CD8-positive, alpha-beta memory T cell (primary cell): Measurements from ENCODE around the gene WNK1. TPM values are rescaled to one million over a fixed set of nuclear protein-coding genes. Genes with fewer than 3 reads are reported as not detected.
A peak's percentile ranks its signal among the peaks of the same experiment; 100 is the strongest.

ENCODE experiments used
- CTCF ChIA-PET: fragments of 350-600 bp; sonication (Branson Sonifier 250); formaldehyde crosslinking; loops from one replicate; lab custom pipeline; 2021; ENCODE audit warnings: antibody characterized with exemption; lab: Charles Lee
- POLR2A ChIA-PET: fragments of 350-600 bp; sonication (Branson Sonifier 250); formaldehyde crosslinking; loops from one replicate; lab custom pipeline; 2021; ENCODE audit warnings: antibody characterized with exemption; lab: Charles Lee
- DNase-seq, 5 donors: peaks; one replicate each; pipeline versions ENCODE4 v3.0.0 to v3.0.0-alpha.2; 2020 to 2022; ENCODE audit warnings: mixed read lengths in 1 of 5
- H3K27ac ChIP-seq: one replicate; pipeline ENCODE4 v1.7.0; 2013; ENCODE audit warnings: low read depth, mild to moderate bottlenecking, low read length, moderate library complexity
- H3K27me3 ChIP-seq: 2 replicates; pipeline ENCODE4 v1.7.0; 2013; ENCODE audit warnings: low read length, mild to moderate bottlenecking; ENCODE audit not compliant: insufficient read depth, poor library complexity, severe bottlenecking
- H3K36me3 ChIP-seq: 2 replicates; pipeline ENCODE4 v1.7.0; 2013; ENCODE audit warnings: mild to moderate bottlenecking, low read length, moderate library complexity; ENCODE audit not compliant: insufficient read depth
- H3K4me1 ChIP-seq: 2 replicates; pipeline ENCODE4 v1.7.0; 2013; ENCODE audit warnings: mild to moderate bottlenecking, low read length, moderate library complexity; ENCODE audit not compliant: insufficient read depth
- H3K4me3 ChIP-seq: 2 replicates; pipeline ENCODE4 v1.7.0; 2013; ENCODE audit warnings: mild to moderate bottlenecking, low read length
- H3K9me3 ChIP-seq: 2 replicates; pipeline ENCODE4 v1.7.0; 2013; ENCODE audit warnings: mild to moderate bottlenecking, low read length
- H3K27ac Mint-ChIP-seq, 8 donors: one replicate each; pipeline ENCODE4 v1.8.0; 2020 to 2021; ENCODE audit warnings: mixed read lengths in 8 of 8, mild to moderate bottlenecking in 6 of 8, inconsistent platforms in 3 of 8, moderate library complexity in 3 of 8
- H3K27me3 Mint-ChIP-seq, 2 donors: one replicate each; pipeline ENCODE4 v1.8.0; 2020 to 2021; ENCODE audit warnings: mixed read lengths in 2 of 2, mild to moderate bottlenecking in 1 of 2, moderate library complexity in 1 of 2
- H3K36me3 Mint-ChIP-seq, 3 donors: one replicate each; pipeline ENCODE4 v1.8.0; 2020 to 2021; ENCODE audit warnings: mixed read lengths in 3 of 3, inconsistent platforms in 1 of 3, mild to moderate bottlenecking in 1 of 3
- H3K4me1 Mint-ChIP-seq, 3 donors: one replicate each; pipeline ENCODE4 v1.8.0; 2020 to 2021; ENCODE audit warnings: mixed read lengths in 3 of 3, inconsistent platforms in 1 of 3, mild to moderate bottlenecking in 1 of 3
- H3K4me3 Mint-ChIP-seq, 7 donors: one replicate each; pipeline ENCODE4 v1.8.0; 2020 to 2021; ENCODE audit warnings: mixed read lengths in 7 of 7, mild to moderate bottlenecking in 6 of 7, moderate library complexity in 4 of 7, inconsistent platforms in 2 of 7
- H3K9me3 Mint-ChIP-seq, 5 donors: one replicate each; pipeline ENCODE4 v1.8.0; 2020 to 2022; ENCODE audit warnings: mixed read lengths in 5 of 5, mild to moderate bottlenecking in 3 of 5, moderate library complexity in 2 of 5, inconsistent platforms in 1 of 5
- polyA plus RNA-seq: library from polyadenylated mRNA; unstranded; fragments of 300-500 nt; fragmentation: Illumina TruSeq; gene quantifications from one replicate; pipeline ENCODE4 v1.2.3, GENCODE V29; 2021
- total RNA-seq, 2 experiments: library from RNA; stranded (reverse); gene quantifications; one replicate each; pipeline ENCODE4 v1.2.3, GENCODE V29; 2021

Gene WNK1
- total and polyA plus RNA-seq, 3 experiments from 2014 or later = 47.4 to 176 (median 174) TPM

GRCh38 chr12:943051-943450 is 190.7 kb downstream of the WNK1 start:
- H3K27me3 ChIP-seq = no peaks in the 10 kb centered on the region
- no peak for DNase-seq
- ChIA-PET POLR2A (no interaction called here), CTCF (no interaction called here)
- no peak overlapping the region for H3K4me3 ChIP-seq
- H3K4me3 Mint-ChIP-seq = no peak overlapping the region
- no peaks in the 10 kb centered on the region for H3K27me3 Mint-ChIP-seq
- H3K4me1 Mint-ChIP-seq = peaks cover 32 to 49% (median 35%) of the 10 kb centered on the region in 3 donors
- H3K36me3 ChIP-seq = no peaks in the 10 kb centered on the region
- peaks cover 0 to 48% (median 10%) of the 10 kb centered on the region in 3 donors for H3K36me3 Mint-ChIP-seq
- peak overlapping the region in 1 of 8 donors; percentile 29 for H3K27ac Mint-ChIP-seq
- no peaks in the 10 kb centered on the region for H3K9me3 ChIP-seq
- no peak overlapping the region for H3K27ac ChIP-seq
- H3K9me3 Mint-ChIP-seq = no peaks in the 10 kb centered on the region
- H3K4me1 ChIP-seq = peaks cover 7% of the 10 kb centered on the region

- no peak for DNase-seq
- Histone ChIP-seq H3K27ac (no peak overlapping the region), H3K4me1 (peaks cover 15% of the 10 kb centered on the region), H3K9me3 (no peaks in the 10 kb centered on the region), H3K36me3 (no peaks in the 10 kb centered on the region), H3K4me3 (no peak overlapping the region), H3K27me3 (no peaks in the 10 kb centered on the region)
- H3K27ac Mint-ChIP-seq = peak overlapping the region in 5 of 8 donors; percentile 30 to 83 (median 47)
- ChIA-PET POLR2A (no interaction called here), CTCF (no interaction called here)
- H3K4me1 Mint-ChIP-seq = peaks cover 40 to 58% (median 45%) of the 10 kb centered on the region in 3 donors
- H3K36me3 Mint-ChIP-seq = peaks cover 0 to 45% (median 8%) of the 10 kb centered on the region in 3 donors
- no peaks in the 10 kb centered on the region for H3K9me3 Mint-ChIP-seq
- H3K27me3 Mint-ChIP-seq = no peaks in the 10 kb centered on the region
- peak overlapping the region in 1 of 7 donors; percentile 51 for H3K4me3 Mint-ChIP-seq
These were observed 191.8 kb downstream of the WNK1 start for GRCh38 chr12:944211-944610.

- CTCF ChIA-PET = no interaction called here
- no peaks in the 10 kb centered on the region for H3K36me3 ChIP-seq
- H3K27ac ChIP-seq = no peak overlapping the region
These were observed 193.8 kb downstream of the WNK1 start for GRCh38 chr12:946212-946611.

GRCh38 chr12:946631-947030 is 194.3 kb downstream of the WNK1 start:
- Mint-ChIP-seq H3K27me3 (peaks cover 0 to 3% of the 10 kb centered on the region in 2 donors), H3K4me1 (peaks cover 34 to 47% (median 43%) of the 10 kb centered on the region in 3 donors), H3K4me3 (peak overlapping the region; percentile 23 to 84 (median 44)), H3K27ac (peak overlapping the region in 7 of 8 donors; percentile 38 to 84 (median 76)), H3K9me3 (no peaks in the 10 kb centered on the region), H3K36me3 (peaks cover 0 to 33% (median 4%) of the 10 kb centered on the region in 3 donors)
- H3K27ac ChIP-seq = no peak overlapping the region
- CTCF ChIA-PET = no interaction called here
- H3K36me3 ChIP-seq = no peaks in the 10 kb centered on the region
- no peaks in the 10 kb centered on the region for H3K9me3 ChIP-seq
- H3K4me1 ChIP-seq = peaks cover 15% of the 10 kb centered on the region
- H3K4me3 ChIP-seq = no peak overlapping the region
- DNase-seq = no peak
- POLR2A ChIA-PET = no interaction called here
- H3K27me3 ChIP-seq = no peaks in the 10 kb centered on the region

More at GRCh38 chr12:946212-946611, 193.8 kb downstream of the WNK1 start:
- Histone ChIP-seq H3K4me3 (no peak overlapping the region), H3K27me3 (no peaks in the 10 kb centered on the region), H3K9me3 (no peaks in the 10 kb centered on the region), H3K4me1 (peaks cover 15% of the 10 kb centered on the region)
- peak overlapping the region in 5 of 7 donors; percentile 27 to 84 (median 49) for H3K4me3 Mint-ChIP-seq
- H3K27ac Mint-ChIP-seq = peak overlapping the region; percentile 1 to 95 (median 76)
- peaks cover 0 to 3% of the 10 kb centered on the region in 2 donors for H3K27me3 Mint-ChIP-seq
- H3K9me3 Mint-ChIP-seq = no peaks in the 10 kb centered on the region
- H3K36me3 Mint-ChIP-seq = peaks cover 0 to 33% (median 4%) of the 10 kb centered on the region in 3 donors
- H3K4me1 Mint-ChIP-seq = peaks cover 34 to 47% (median 43%) of the 10 kb centered on the region in 3 donors
- DNase-seq = no peak
- POLR2A ChIA-PET = no interaction called here

GRCh38 chr12:948238-948637 is 195.9 kb downstream of the WNK1 start:
- Mint-ChIP-seq H3K4me3 (peak overlapping the region; percentile 60 to 100 (median 92)), H3K27ac (peak overlapping the region; percentile 8 to 92 (median 50)), H3K36me3 (peaks cover 0 to 23% (median 0%) of the 10 kb centered on the region in 3 donors), H3K27me3 (peaks cover 0 to 3% of the 10 kb centered on the region in 2 donors), H3K4me1 (peaks cover 30 to 43% (median 40%) of the 10 kb centered on the region in 3 donors), H3K9me3 (no peaks in the 10 kb centered on the region)
- Histone ChIP-seq H3K27me3 (no peaks in the 10 kb centered on the region), H3K27ac (no peak overlapping the region), H3K9me3 (no peaks in the 10 kb centered on the region), H3K4me1 (peaks cover 15% of the 10 kb centered on the region), H3K4me3 (peak overlapping the region; percentile 97), H3K36me3 (no peaks in the 10 kb centered on the region)
- POLR2A ChIA-PET = no interaction called here
- DNase-seq = no peak
- CTCF ChIA-PET = interaction anchor here (0.7 to 4.1 kb wide), 5 partner anchors 7 to 378 kb away, joined by 3 to 14 read pairs (median 4); no protein-coding TSS in a partner anchor

- peak within 1 kb of the TSS; percentile 88 to 100 (median 98) for H3K4me3 Mint-ChIP-seq
- H3K4me3 ChIP-seq = peak within 1 kb of the TSS; percentile 97
- ChIA-PET CTCF (interaction anchor here (0.6 to 4.1 kb wide), 33 partner anchors 9 to 493 kb away, joined by 3 to 14 read pairs (median 4); partner anchors contain the start of gene WNK1), POLR2A (interaction anchor here (1.0 to 1.4 kb wide), 3 partner anchors 41 to 196 kb away, joined by 4 to 10 read pairs (median 9); partner anchors contain the start of gene ERC1)
- H3K36me3 ChIP-seq = no peaks in the 10 kb centered on the region
- H3K27ac ChIP-seq = peak within 1 kb of the TSS; percentile 83
- H3K27ac Mint-ChIP-seq = peak within 1 kb of the TSS; percentile 54 to 99 (median 94)
- no peaks in the 10 kb centered on the region for H3K9me3 Mint-ChIP-seq
- DNase-seq = peak; percentile 93 to 96 (median 95)
- H3K4me1 Mint-ChIP-seq = peaks cover 26 to 34% (median 30%) of the 10 kb centered on the region in 3 donors
- peaks cover 0 to 3% of the 10 kb centered on the region in 2 donors for H3K27me3 Mint-ChIP-seq
- H3K9me3 ChIP-seq = no peaks in the 10 kb centered on the region
- no peaks in the 10 kb centered on the region for H3K27me3 ChIP-seq
- H3K36me3 Mint-ChIP-seq = peaks cover 0 to 12% (median 0%) of the 10 kb centered on the region in 3 donors
- H3K4me1 ChIP-seq = peaks cover 15% of the 10 kb centered on the region
These were observed 197.2 kb downstream of the WNK1 start, which contains the start of gene RAD52 for GRCh38 chr12:949453-950191. TSS of gene RAD52 (minus strand) at chr12:949694. CDS start at chr12:933058, 16,636 bp downstream.

- Histone ChIP-seq H3K36me3 (no peaks in the 10 kb centered on the region), H3K4me3 (no peak overlapping the region), H3K9me3 (no peaks in the 10 kb centered on the region), H3K4me1 (peaks cover 11% of the 10 kb centered on the region), H3K27ac (no peak overlapping the region), H3K27me3 (no peaks in the 10 kb centered on the region)
- H3K27me3 Mint-ChIP-seq = peaks cover 0 to 3% of the 10 kb centered on the region in 2 donors
- H3K9me3 Mint-ChIP-seq = no peaks in the 10 kb centered on the region
- H3K4me3 Mint-ChIP-seq = peak overlapping the region; percentile 3 to 79 (median 41)
- peaks cover 0 to 9% (median 0%) of the 10 kb centered on the region in 3 donors for H3K36me3 Mint-ChIP-seq
- ChIA-PET POLR2A (no interaction called here), CTCF (interaction anchor here (1.1 to 4.1 kb wide), 3 partner anchors 135 to 382 kb away, joined by 4 to 14 read pairs (median 6); no protein-coding TSS in a partner anchor)
- no peak for DNase-seq
- H3K4me1 Mint-ChIP-seq = peaks cover 19 to 25% (median 22%) of the 10 kb centered on the region in 3 donors
- peak overlapping the region in 4 of 8 donors; percentile 24 to 95 (median 64) for H3K27ac Mint-ChIP-seq
These were observed 198.8 kb downstream of the WNK1 start for GRCh38 chr12:951176-951575.
